HepG2 (cell line): Measurements from ENCODE around the gene TARDBP. TPM values are rescaled to one million over a fixed set of nuclear protein-coding genes. Genes with fewer than 3 reads are reported as not detected.
A peak's percentile ranks its signal among the peaks of the same experiment; 100 is the strongest.

Experiments used
- BRD4 ChIP-seq: sonication (generic); formaldehyde crosslinking; IDR thresholded peaks from 2 replicates; pipeline ENCODE4 v1.4.0; 2020; ENCODE audit warnings: missing genetic modification reagents
- ESRRA ChIP-seq: sonication (generic); formaldehyde crosslinking; IDR thresholded peaks from 2 replicates; pipeline ENCODE4 v1.5.1; 2020; ENCODE audit warnings: mild to moderate bottlenecking, low read depth, missing genetic modification reagents
- GATAD1 ChIP-seq: IDR thresholded peaks from 2 replicates; pipeline ENCODE4 v1.6.1; 2016; ENCODE audit warnings: missing genetic modification reagents, missing compliant biosample characterization
- HOXA3 ChIP-seq: sonication (generic); formaldehyde crosslinking; IDR thresholded peaks from 2 replicates; pipeline ENCODE4 v1.5.0; 2020; ENCODE audit warnings: missing genetic modification reagents
- KLF13 ChIP-seq: sonication (generic); formaldehyde crosslinking; IDR thresholded peaks from 2 replicates; pipeline ENCODE4 v1.4.0; 2020; ENCODE audit warnings: mild to moderate bottlenecking, missing genetic modification reagents
- KLF16 ChIP-seq, 2 experiments: sonication (generic) in 1 of 2; formaldehyde crosslinking in 1 of 2; IDR thresholded peaks; 2 replicates each; pipeline versions ENCODE4 v1.6.1 to v1.8.0; 2016 to 2023; ENCODE audit warnings: missing genetic modification reagents in 2 of 2, missing compliant biosample characterization in 1 of 2
- MED13 ChIP-seq: sonication (generic); formaldehyde crosslinking; IDR thresholded peaks from 2 replicates; pipeline ENCODE4 v1.5.0; 2020; ENCODE audit warnings: missing genetic modification reagents
- MEF2D ChIP-seq: sonication (generic); formaldehyde crosslinking; IDR thresholded peaks from 2 replicates; pipeline ENCODE4 v1.5.1; 2020; ENCODE audit warnings: mild to moderate bottlenecking, missing genetic modification reagents
- MIER2 ChIP-seq: IDR thresholded peaks from 2 replicates; pipeline ENCODE4 v1.6.1; 2016; ENCODE audit warnings: missing biosample characterization, missing genetic modification reagents
- MXD4 ChIP-seq: IDR thresholded peaks from 2 replicates; pipeline ENCODE4 v1.6.1; 2016; ENCODE audit warnings: mild to moderate bottlenecking, missing biosample characterization, missing genetic modification reagents
- PCBP2 ChIP-seq: fragments of 200-400 bp; formaldehyde crosslinking; optimal IDR thresholded peaks from 2 replicates; pipeline ENCODE3; 2018; ENCODE audit warnings: low read length, low read depth; ENCODE audit not compliant: poor library complexity, severe bottlenecking
- PHF21A ChIP-seq: sonication (generic); formaldehyde crosslinking; IDR thresholded peaks from 2 replicates; pipeline ENCODE4 v1.5.0; 2020; ENCODE audit warnings: mild to moderate bottlenecking, missing genetic modification reagents
- PRPF4 ChIP-seq: fragments of 200-400 bp; formaldehyde crosslinking; IDR thresholded peaks from 2 replicates; pipeline ENCODE4 v1.6.1; 2016; ENCODE audit warnings: low read length, low read depth; ENCODE audit not compliant: poor library complexity, severe bottlenecking
- RAD21 ChIP-seq: fragments of 450-650 bp; formaldehyde crosslinking; IDR thresholded peaks from 2 replicates; pipeline ENCODE4 v1.5.0; 2020; ENCODE audit warnings: mild to moderate bottlenecking
- RARA ChIP-seq: IDR thresholded peaks from 2 replicates; pipeline ENCODE4 v1.6.1; 2016; ENCODE audit warnings: missing genetic modification reagents, missing compliant biosample characterization
- SP4 ChIP-seq: sonication (generic); formaldehyde crosslinking; IDR thresholded peaks from 2 replicates; pipeline ENCODE4 v1.8.1; 2023; ENCODE audit warnings: mild to moderate bottlenecking, missing genetic modification reagents
- SRSF4 ChIP-seq: fragments of 200-400 bp; formaldehyde crosslinking; IDR thresholded peaks from one replicate; pipeline ENCODE4 v1.6.1; 2018; ENCODE audit warnings: mild to moderate bottlenecking, low read depth, low read length, moderate library complexity; ENCODE audit not compliant: poor library complexity, severe bottlenecking
- TAF15 ChIP-seq: fragments of 200-400 bp; formaldehyde crosslinking; IDR thresholded peaks from one replicate; pipeline ENCODE4 v1.6.1; 2018; ENCODE audit warnings: mild to moderate bottlenecking, low read depth, low read length; ENCODE audit not compliant: poor library complexity, severe bottlenecking
- TGIF2 ChIP-seq: IDR thresholded peaks from 2 replicates; pipeline ENCODE4 v1.6.1; 2016; ENCODE audit warnings: control low read depth, missing compliant biosample characterization
- THYN1 ChIP-seq: sonication (generic); formaldehyde crosslinking; IDR thresholded peaks from 2 replicates; pipeline ENCODE4 v1.8.1; 2023; ENCODE audit warnings: low read depth, mild to moderate bottlenecking, moderate library complexity, missing genetic modification reagents, borderline replicate concordance
- TMF1 ChIP-seq: sonication (generic); formaldehyde crosslinking; IDR thresholded peaks from 2 replicates; pipeline ENCODE4 v1.8.1; 2022; ENCODE audit warnings: low read depth, missing genetic modification reagents
- ZMAT3 ChIP-seq: sonication (generic); formaldehyde crosslinking; conservative IDR thresholded peaks from 2 replicates; pipeline ENCODE4 v1.7.0; 2021; ENCODE audit warnings: missing genetic modification reagents
- ZNF207 ChIP-seq: fragments of 450-650 bp; IDR thresholded peaks from 2 replicates; pipeline ENCODE4 v1.6.1; 2016; ENCODE audit warnings: antibody characterized with exemption, borderline replicate concordance
- ZNF264 ChIP-seq: sonication (generic); formaldehyde crosslinking; IDR thresholded peaks from 2 replicates; pipeline ENCODE4 v1.4.0; 2020; ENCODE audit warnings: missing genetic modification reagents
- ZNF441 ChIP-seq: sonication (generic); formaldehyde crosslinking; IDR thresholded peaks from 2 replicates; pipeline ENCODE4 v1.7.0; 2021; ENCODE audit warnings: missing genetic modification reagents, borderline replicate concordance
- ZNF546 ChIP-seq: sonication (generic); formaldehyde crosslinking; conservative IDR thresholded peaks from 2 replicates; pipeline ENCODE4 v1.8.1; 2023; ENCODE audit warnings: mild to moderate bottlenecking, missing genetic modification reagents
- ZNF589 ChIP-seq: sonication (generic); formaldehyde crosslinking; conservative IDR thresholded peaks from 2 replicates; pipeline ENCODE4 v1.8.0; 2022; ENCODE audit warnings: mild to moderate bottlenecking, moderate library complexity, missing genetic modification reagents
- polyA plus RNA-seq, 8 experiments: library from polyadenylated mRNA; depleted of rRNA in 3 of 8; stranded (reverse) in 7 of 8; unstranded in 1 of 8; fragments of >200 nt; fragmentation: Illumina TruSeq in 4 of 8; extraction: Trizol in 4 of 8; gene quantifications; 2 replicates each; pipeline versions ENCODE4 v1.2.1 to v1.2.3, GENCODE V29; 2011 to 2016; ENCODE audit warnings: low read depth in 4 of 8, missing spikeins in 1 of 8, mixed read lengths in 1 of 8; ENCODE audit not compliant: insufficient read depth in 1 of 8
- total RNA-seq, 5 experiments: library from RNA; depleted of rRNA; stranded (reverse); fragments of >200 nt; fragmentation: Illumina TruSeq; extraction: Trizol; gene quantifications; 2 replicates each; pipeline ENCODE4 v1.2.3, GENCODE V29; 2016; ENCODE audit warnings: low read depth in 1 of 5
- TF ChIP-seq, protein P1 (sequence below): sonication (generic); formaldehyde crosslinking; IDR thresholded peaks from 2 replicates; pipeline ENCODE4 v1.4.0; 2020; ENCODE audit warnings: missing genetic modification reagents, borderline replicate concordance

TARDBP gene
- total and polyA plus RNA-seq, 2 of the 13 experiments (the other 11 are each of a cell fraction or from before 2014, with no cell fraction given) = 62.4 to 93.0 TPM

DNA sequence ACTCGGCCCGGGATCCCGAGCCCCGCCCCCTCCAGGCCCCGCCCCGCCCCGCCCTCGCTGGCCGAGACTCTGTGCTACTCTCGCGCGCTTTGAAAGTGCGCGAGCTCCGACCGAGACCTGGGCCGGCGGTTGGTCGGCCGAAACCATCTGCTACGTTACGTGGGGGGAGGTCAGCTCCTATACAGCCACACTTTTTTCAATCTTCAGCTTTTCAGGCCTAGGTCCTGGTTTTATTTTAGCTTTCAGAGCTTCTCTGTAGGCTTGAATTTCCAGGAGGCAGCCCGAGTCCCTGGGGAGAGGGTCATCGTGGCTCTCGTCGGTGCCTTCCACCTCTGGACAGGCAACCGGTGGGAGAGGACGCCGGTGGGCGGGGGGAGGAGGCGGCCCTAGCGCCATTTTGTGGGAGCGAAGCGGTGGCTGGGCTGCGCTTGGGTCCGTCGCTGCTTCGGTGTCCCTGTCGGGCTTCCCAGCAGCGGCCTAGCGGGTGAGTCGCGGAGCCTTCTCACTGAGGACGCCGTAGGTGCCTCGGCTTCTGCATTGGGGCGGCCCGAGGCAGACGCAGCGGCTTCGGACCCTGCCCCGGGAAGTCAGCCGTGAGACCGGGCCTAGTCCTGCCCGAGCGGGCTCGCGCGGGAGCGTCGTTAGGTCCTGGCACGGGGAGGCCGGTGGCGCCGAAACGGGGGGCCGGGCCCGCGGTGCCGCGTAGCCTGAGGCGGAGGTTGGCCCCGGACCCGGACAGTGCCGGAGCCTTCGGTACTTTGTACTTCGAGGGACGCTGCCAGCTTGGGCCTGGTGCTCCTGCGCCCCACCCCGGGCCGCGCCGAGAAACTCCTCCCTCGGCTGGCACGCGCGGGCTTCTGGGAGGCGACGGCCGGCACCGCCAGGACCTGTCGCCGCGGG lies at the start of gene TARDBP (continued):
- TF ChIP-seq ESRRA (CRISPR knock-in tag) (peak; percentile 79; the same call in 1 of the 2 replicates), ZNF589 (no peak), ZNF546 (peak; percentile 5; the same call in 1 of the 2 replicates), TMF1 (0 out of 2 replicates have a peak, but pooled peaks have one; percentile 40), KLF13 (CRISPR knock-in tag) (peak; percentile 91; the same call in 1 of the 2 replicates), ZNF207 (no peak), RAD21 (CRISPR knock-in tag) (no peak; the same call in 1 of the 2 replicates), MXD4 (0 out of 2 replicates have a peak, but pooled peaks have one; percentile 65), HOXA3 (CRISPR knock-in tag) (peak; percentile 63), PHF21A (CRISPR knock-in tag) (no peak; the same call in 1 of the 2 replicates), KLF16 (CRISPR knock-in tag; IDR thresholded peaks at IDR 0.05) (peak in 1 of 2 experiments; percentile 96; a peak in 2 of 4 replicates), MED13 (no peak; the same call in 1 of the 2 replicates), SRSF4 (peak; percentile 78), TGIF2 (CRISPR knock-in tag) (0 out of 2 replicates have a peak, but pooled peaks have one; percentile 13), RARA (CRISPR knock-in tag) (no peak; the same call in 1 of the 2 replicates), SP4 (peak; percentile 82), ZNF264 (CRISPR knock-in tag) (0 out of 2 replicates have a peak, but pooled peaks have one; percentile 16), TAF15 (peak; percentile 48), MIER2 (CRISPR knock-in tag) (no peak), THYN1 (CRISPR knock-in tag) (no peak), BRD4 (CRISPR knock-in tag) (peak; percentile 93), PRPF4 (no peak), ZNF441 (CRISPR knock-in tag) (no peak), ZMAT3 (CRISPR knock-in tag) (peak; percentile 94), GATAD1 (peak; percentile 84), MEF2D (CRISPR knock-in tag) (no peak), PCBP2 (no peak)
- TF ChIP-seq, protein P1, sequence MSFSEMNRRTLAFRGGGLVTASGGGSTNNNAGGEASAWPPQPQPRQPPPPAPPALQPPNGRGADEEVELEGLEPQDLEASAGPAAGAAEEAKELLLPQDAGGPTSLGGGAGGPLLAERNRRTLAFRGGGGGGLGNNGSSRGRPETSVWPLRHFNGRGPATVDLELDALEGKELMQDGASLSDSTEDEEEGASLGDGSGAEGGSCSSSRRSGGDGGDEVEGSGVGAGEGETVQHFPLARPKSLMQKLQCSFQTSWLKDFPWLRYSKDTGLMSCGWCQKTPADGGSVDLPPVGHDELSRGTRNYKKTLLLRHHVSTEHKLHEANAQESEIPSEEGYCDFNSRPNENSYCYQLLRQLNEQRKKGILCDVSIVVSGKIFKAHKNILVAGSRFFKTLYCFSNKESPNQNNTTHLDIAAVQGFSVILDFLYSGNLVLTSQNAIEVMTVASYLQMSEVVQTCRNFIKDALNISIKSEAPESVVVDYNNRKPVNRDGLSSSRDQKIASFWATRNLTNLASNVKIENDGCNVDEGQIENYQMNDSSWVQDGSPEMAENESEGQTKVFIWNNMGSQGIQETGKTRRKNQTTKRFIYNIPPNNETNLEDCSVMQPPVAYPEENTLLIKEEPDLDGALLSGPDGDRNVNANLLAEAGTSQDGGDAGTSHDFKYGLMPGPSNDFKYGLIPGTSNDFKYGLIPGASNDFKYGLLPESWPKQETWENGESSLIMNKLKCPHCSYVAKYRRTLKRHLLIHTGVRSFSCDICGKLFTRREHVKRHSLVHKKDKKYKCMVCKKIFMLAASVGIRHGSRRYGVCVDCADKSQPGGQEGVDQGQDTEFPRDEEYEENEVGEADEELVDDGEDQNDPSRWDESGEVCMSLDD (CRISPR knock-in tag) = no peak
